Measurements from ENCODE around the gene KLF14. TPM values are rescaled to one million over a fixed set of nuclear protein-coding genes. Genes with fewer than 3 reads are reported as not detected.

The KLF14 gene
- total and polyA plus RNA-seq, 2 donors: 0.03 to 0.32 TPM

DNA sequence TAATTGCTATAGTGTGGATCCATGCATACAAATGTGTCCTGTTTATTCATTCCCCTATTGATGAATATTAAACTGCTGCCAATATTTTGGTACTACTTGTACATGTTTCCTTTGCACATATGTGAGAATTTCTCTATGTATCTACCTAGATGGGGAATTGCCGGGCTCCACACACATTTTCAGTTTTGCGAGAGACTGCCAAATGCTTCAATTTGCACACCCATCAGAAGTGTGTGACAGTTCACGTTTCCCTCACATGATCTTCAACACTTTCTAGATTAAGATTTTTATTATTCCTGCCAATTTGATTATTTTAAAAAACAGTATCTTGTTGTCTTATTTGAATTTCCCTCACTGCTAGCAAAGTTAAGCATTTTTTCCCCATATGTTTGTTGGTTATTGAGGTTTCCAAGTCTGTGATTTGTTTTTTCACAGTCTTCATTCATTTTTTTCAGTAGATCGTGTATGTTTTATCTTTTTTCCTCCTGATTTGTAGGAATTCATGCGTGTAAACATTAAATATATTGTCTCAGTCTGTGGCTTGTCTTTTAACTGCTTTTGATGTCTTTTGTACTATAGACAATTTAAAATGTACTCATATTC is 2.4 kb upstream of the KLF14 start:
- no peak overlapping the region for H3K27ac ChIP-seq (ENCODE audit: low read depth)
- DNase-seq (ENCODE audit: extremely low spot score): no peak
- no peaks in the 10 kb centered on the region for H3K36me3 ChIP-seq (ENCODE audit: insufficient read depth)
- H3K4me3 ChIP-seq (ENCODE audit: low read depth, low read length): no peak overlapping the region
- 56% methylated on average over 5 of the region's 5 CpGs for WGBS
- no peaks in the 10 kb centered on the region for H3K4me1 ChIP-seq (ENCODE audit: insufficient read depth)

DNA sequence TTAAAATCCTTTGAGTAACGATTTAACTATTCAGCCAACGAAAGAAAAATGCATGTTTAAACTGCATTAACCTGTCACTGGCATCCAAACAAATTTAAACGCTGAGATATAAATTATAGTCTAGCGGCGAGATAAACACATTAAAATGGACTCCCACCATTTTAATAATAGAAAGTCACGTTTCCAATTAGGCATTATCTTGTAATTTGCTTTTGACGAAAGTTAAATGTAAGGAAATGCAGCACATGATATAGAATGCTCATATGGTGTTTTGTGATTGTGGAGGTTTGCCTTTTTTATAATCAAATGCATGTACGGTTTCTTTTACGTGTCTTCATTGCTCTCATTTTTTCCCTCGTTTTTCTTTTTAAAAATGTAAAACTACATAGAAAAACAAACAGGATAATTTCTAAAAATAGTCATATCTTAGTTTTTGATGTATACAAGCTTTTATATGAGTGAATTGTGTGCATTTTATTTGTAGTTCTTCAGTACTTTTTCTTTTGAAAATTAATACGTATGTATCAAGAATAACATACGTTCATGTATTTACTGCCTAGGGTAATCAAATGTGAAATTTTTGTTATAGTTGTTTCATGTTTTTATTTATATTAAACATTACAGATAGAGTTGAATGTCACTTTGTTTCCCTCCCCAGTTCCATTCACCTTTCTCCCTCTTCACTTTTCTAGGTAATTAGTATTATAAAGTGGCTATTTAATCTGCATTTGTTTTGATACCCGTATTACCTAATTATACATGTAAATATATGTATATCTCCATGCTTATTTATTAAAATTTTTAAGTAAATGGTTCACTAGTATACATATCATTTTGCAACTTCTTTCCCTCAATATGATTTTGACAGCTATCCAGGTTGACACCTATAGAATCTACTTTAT is 1.1 kb upstream of the KLF14 start:
- no peak overlapping the region for H3K27ac ChIP-seq (ENCODE audit: low read depth)
- no peaks in the 10 kb centered on the region for H3K4me1 ChIP-seq (ENCODE audit: insufficient read depth)
- H3K36me3 ChIP-seq (ENCODE audit: insufficient read depth): no peaks in the 10 kb centered on the region
- WGBS: 18% methylated on average over 13 of the region's 13 CpGs
- no peak for DNase-seq (ENCODE audit: extremely low spot score)
- H3K4me3 ChIP-seq (ENCODE audit: low read depth, low read length): peak overlapping the region; percentile 51

DNA sequence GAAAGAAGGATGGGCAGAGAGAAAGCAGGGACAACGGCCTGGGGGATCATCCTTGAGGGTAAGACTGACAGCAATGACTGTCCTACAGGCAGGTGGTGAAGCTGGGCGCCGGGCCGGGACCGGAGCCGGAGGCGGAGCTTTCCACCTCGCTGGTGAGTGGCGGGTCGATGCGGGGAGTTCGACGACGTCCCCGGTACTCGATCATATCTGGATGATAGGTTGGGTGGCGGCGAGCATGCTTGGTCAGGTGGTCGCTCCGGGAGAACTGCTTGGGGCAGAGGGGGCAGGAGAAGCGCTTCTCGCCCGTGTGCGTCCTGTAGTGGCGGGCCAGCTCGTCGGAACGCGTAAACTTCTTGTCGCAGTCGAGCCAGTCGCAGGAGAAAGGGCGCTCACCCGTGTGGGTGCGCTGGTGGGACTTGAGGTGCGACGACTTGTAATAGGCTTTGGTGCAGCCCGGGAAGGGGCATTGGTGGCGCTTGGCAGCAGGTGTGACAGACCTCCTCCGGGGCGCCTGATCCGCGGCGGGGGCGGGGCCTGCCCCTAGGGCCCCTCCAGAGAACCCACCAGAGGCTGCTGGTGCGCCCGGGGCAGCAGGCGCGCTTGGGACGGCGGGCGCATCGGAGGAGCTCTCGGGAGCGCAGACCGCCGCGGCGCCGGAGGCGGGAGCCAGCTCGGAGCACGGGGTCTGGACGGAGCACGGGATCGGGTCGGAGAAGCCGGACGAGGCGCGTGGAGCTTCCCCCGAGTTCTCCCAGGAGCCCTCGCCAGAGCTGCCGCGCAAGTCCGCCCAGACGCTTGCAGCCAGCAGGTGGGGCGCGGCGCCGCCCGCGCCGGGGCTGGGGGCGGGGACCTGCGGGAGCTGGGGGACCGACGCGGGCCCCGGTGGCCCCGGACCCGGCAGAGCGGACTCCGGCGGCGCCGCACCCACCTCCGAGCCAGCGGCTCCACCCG is 752 bp downstream of the KLF14 start:
- 5% methylated on average over 100 of the region's 100 CpGs for WGBS
- no peak overlapping the region for H3K27ac ChIP-seq (ENCODE audit: low read depth)
- H3K36me3 ChIP-seq (ENCODE audit: insufficient read depth): no peaks in the 10 kb centered on the region
- H3K4me3 ChIP-seq (ENCODE audit: low read depth, low read length): peak overlapping the region; percentile 51
- H3K4me1 ChIP-seq (ENCODE audit: insufficient read depth): no peaks in the 10 kb centered on the region
- DNase-seq (ENCODE audit: extremely low spot score): no peak

DNA sequence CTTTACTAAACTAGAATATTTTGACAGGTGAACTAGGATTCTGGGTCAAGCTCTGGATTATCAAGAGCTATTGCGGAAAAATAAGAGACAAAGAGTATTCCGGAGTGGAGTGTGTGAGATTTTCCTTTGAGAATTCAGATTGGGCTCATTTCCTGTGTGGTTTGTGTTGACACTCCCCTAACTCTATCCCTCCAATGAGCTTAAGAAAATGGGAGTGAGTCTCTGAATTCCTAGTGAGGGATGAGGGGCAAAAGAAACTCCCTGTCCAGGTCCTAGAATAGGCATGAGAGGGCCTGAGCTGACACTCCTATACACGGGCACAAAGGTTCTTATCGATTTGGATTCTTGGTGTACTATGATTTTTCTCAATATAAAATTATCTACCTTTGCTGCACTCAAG is 10.2 kb downstream of the KLF14 start:
- Histone ChIP-seq H3K27ac (ENCODE audit: low read depth) (no peak overlapping the region), H3K4me1 (ENCODE audit: insufficient read depth) (no peaks in the 10 kb centered on the region), H3K36me3 (ENCODE audit: insufficient read depth) (no peaks in the 10 kb centered on the region), H3K4me3 (ENCODE audit: low read depth, low read length) (no peak overlapping the region)
- no peak for DNase-seq (ENCODE audit: extremely low spot score)
- 68% methylated on average over 4 of the region's 4 CpGs for WGBS

DNA sequence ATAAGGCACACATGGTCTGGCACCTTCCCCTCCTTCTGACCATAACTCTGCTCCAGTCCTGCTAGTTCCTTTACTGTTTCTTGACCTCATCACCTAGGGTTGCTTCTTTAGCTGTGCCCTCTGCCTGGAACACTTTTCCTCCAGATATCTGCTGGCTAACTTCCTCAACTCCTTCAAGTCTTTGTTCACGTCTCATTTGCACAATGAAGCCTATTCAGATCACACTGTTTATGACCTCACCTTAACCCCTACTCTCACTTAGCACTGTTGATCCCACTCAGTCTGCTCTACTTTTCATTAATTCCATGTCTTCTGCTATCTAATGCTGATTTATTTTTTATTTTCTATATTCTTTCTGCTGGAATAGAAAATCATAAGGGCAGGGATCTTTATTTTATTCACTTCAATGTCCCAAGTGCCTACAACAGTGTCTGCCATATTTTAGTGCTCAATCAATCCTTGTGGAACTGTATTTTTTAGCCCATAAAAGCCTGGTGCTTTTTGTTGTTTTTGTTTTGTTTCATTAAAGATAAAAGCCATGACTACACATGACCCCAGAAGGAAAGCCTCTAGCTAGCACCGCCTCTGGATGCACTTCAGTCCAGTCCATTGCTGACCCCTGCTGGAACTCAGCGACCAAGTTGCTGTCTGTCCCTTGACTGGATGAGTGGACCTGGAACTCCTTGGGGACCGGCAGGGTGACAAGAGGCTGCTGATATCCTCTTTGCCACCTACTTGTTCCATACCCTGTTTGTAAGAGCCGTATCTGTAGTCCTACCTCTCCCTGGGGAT is 12.3 kb downstream of the KLF14 start:
- peak; percentile 51 for DNase-seq (ENCODE audit: extremely low spot score)
- Histone ChIP-seq H3K4me3 (ENCODE audit: low read depth, low read length) (no peak overlapping the region), H3K36me3 (ENCODE audit: insufficient read depth) (no peaks in the 10 kb centered on the region), H3K4me1 (ENCODE audit: insufficient read depth) (no peaks in the 10 kb centered on the region), H3K27ac (ENCODE audit: low read depth) (no peak overlapping the region)
- WGBS: 21% methylated on average over 5 of the region's 5 CpGs

DNA sequence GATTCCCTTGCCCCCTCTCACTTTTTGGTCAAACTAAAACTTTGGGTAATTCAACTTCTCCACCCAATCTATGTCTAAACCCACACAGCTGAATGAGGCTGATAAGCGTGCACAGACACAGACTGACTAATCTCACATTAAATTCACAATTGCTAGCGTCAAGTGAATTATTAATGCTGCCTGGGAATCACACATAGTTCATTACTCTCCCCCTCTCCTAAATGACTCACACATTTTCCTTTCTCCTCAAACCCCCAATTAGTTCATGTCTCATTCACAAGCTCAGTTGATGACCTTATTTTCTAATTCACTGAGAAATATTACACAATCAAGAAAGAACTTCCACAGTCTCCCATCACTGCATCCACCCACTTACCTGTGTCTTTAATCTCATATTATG is 14.5 kb downstream of the KLF14 start:
- Histone ChIP-seq H3K36me3 (ENCODE audit: insufficient read depth) (no peaks in the 10 kb centered on the region), H3K27ac (ENCODE audit: low read depth) (no peak overlapping the region), H3K4me3 (ENCODE audit: low read depth, low read length) (no peak overlapping the region), H3K4me1 (ENCODE audit: insufficient read depth) (no peaks in the 10 kb centered on the region)
- WGBS: 77% methylated on average over 2 of the region's 2 CpGs
- DNase-seq (ENCODE audit: extremely low spot score): no peak

DNA sequence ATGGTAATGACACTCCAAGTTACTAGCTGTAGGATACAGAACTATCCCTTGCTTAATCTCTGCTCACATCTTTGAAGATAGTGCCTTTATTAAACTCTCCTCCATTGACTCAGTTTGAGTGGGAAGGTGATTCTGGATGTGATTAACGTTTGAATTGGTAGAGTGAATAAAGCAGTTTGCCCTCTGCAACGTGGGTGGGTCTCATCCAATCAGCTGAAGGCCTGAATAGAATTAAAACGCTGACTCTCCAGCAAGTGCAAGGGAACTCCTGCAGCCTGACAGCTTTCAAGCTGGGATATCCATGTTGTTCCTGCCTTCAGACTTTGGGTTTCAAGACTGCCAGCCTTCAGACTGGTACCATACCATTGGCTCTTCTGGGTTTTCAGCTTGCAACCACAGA is 21.6 kb downstream of the KLF14 start:
- Histone ChIP-seq H3K36me3 (ENCODE audit: insufficient read depth) (no peaks in the 10 kb centered on the region), H3K27ac (ENCODE audit: low read depth) (no peak overlapping the region), H3K4me1 (ENCODE audit: insufficient read depth) (no peaks in the 10 kb centered on the region), H3K4me3 (ENCODE audit: low read depth, low read length) (no peak overlapping the region)
- DNase-seq (ENCODE audit: extremely low spot score): no peak
- whole genome bisulfite sequencing: 42% methylated on average over 3 of the region's 3 CpGs

DNA sequence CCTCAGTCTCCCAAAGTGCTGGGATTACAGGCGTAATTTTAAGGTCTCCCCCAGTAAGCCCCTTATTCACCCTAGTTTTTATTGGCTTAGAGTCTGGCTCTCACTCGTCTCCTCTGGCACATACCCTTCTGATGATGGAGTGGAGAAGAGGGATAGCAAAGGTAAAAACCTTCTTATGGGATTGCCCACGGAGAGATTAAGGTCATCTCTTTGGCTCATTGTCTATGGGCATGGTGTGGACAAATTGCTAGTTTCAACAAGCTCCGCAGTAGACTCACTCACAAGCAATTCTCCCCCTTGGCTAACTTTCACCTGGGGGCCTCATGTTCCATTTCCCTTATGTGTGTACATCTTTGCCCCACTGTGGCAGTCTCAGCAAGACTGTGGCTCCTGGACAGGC is 25.2 kb downstream of the KLF14 start:
- Histone ChIP-seq H3K27ac (ENCODE audit: low read depth) (no peak overlapping the region), H3K4me3 (ENCODE audit: low read depth, low read length) (no peak overlapping the region), H3K36me3 (ENCODE audit: insufficient read depth) (no peaks in the 10 kb centered on the region), H3K4me1 (ENCODE audit: insufficient read depth) (no peaks in the 10 kb centered on the region)
- WGBS: 87% methylated on average over 4 of the region's 4 CpGs
- no peak for DNase-seq (ENCODE audit: extremely low spot score)

DNA sequence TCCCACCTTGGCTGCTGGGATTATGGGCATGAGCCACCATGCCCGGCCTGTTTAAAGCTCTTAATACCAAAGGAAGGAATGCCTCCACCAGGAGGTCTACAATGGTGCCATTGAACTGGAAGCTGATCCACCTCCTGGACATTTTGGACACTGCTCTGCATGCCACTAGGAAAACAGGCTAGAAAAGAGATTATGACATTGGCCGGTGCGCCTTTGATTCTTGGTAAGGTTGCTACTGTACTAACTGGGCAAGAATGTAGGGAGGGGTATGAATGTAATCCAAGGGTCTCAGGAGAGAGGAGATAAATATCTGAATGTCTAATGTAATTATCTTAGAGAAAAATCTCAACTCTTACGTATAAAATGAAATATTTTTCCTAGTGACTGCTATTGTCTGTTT is 26.0 kb downstream of the KLF14 start:
- 90% methylated on average over 4 of the region's 4 CpGs for WGBS
- Histone ChIP-seq H3K4me1 (ENCODE audit: insufficient read depth) (no peaks in the 10 kb centered on the region), H3K4me3 (ENCODE audit: low read depth, low read length) (no peak overlapping the region), H3K36me3 (ENCODE audit: insufficient read depth) (no peaks in the 10 kb centered on the region), H3K27ac (ENCODE audit: low read depth) (no peak overlapping the region)
- no peak for DNase-seq (ENCODE audit: extremely low spot score)

DNA sequence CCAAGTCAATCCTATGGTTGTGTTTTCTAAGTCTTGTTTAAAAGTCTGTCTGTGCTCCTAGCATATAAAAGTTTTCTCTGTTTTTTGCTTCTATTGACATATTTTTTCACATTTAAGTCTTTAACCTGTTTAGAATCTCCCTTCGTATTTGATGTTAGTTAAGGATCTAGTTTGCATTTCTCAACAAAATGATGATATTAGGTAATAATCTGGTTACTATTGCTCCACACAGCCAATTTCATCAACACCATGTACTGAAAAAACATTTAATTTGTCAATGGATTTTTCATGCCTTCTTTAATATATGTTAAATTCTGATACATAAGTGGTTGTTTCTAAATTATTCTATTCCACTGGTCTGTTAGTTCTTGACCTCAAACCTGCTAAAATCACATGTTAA is 30.2 kb downstream of the KLF14 start:
- Histone ChIP-seq H3K27ac (ENCODE audit: low read depth) (no peak overlapping the region), H3K36me3 (ENCODE audit: insufficient read depth) (no peaks in the 10 kb centered on the region), H3K4me3 (ENCODE audit: low read depth, low read length) (no peak overlapping the region), H3K4me1 (ENCODE audit: insufficient read depth) (no peaks in the 10 kb centered on the region)
- WGBS: 91% methylated on average over 1 of the region's 1 CpG
- no peak for DNase-seq (ENCODE audit: extremely low spot score)

DNA sequence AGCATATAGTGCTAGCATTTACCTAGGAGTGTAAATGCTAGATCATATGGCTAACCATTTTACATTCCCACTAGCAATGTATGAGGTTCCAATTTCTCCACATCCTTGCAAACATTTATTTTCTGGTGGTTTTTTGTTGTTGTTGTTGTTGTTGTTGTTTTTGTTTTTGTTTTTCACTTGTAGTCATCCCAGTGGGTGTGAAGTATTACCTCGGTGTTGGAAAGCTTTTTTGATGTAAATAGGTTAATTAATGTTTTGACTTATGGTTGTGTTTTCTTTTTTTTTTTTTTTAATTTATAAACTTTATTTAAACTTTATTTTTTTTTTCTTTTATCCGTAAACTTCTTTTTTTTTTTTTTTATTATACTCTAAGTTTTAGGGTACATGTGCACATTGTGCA is 32.4 kb downstream of the KLF14 start:
- H3K4me1 ChIP-seq (ENCODE audit: insufficient read depth): no peaks in the 10 kb centered on the region
- no peak overlapping the region for H3K27ac ChIP-seq (ENCODE audit: low read depth)
- no peaks in the 10 kb centered on the region for H3K36me3 ChIP-seq (ENCODE audit: insufficient read depth)
- no peak for DNase-seq (ENCODE audit: extremely low spot score)
- WGBS: 89% methylated on average over 2 of the region's 2 CpGs
- H3K4me3 ChIP-seq (ENCODE audit: low read depth, low read length): no peak overlapping the region

DNA sequence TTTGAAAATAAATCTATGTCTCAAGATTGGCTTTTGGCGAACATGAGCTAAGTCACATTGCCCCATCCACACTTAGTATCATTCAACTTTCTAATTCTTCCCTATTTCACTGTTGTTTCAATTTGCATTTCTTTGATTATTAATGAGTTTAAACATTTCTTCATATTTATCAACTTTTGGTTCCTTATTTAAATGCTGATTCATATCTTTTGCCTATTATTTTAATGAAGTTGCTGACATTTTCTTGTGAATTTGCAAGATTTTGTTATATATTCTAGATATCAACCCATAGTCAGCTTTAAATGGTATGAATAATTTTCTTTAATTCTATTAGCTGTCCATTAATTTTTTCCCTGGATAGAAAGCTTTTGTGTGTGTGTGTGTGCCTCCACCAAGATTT is 33.2 kb downstream of the KLF14 start:
- no peak for DNase-seq (ENCODE audit: extremely low spot score)
- no peak overlapping the region for H3K4me3 ChIP-seq (ENCODE audit: low read depth, low read length)
- WGBS: 90% methylated on average over 1 of the region's 1 CpG
- no peaks in the 10 kb centered on the region for H3K36me3 ChIP-seq (ENCODE audit: insufficient read depth)
- no peak overlapping the region for H3K27ac ChIP-seq (ENCODE audit: low read depth)
- H3K4me1 ChIP-seq (ENCODE audit: insufficient read depth): no peaks in the 10 kb centered on the region

DNA sequence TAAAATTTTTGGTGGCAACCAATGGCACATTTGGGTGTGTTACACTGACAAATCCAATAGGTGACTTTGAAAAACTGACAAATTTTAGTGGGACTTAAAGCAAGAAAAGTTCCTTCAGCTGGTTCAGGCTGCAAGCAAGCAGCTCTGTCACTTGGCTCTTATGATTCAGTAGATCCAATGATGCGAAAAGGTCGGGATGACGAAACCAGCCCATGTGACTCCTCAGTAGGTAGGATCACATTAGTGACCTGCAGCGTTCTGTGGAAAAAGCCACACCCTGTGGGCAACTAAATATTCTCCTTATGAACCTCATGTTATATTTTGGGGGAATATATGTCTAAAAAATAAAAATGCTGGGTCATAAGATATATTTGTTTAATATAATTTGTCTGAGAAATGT is 34.3 kb downstream of the KLF14 start:
- Histone ChIP-seq H3K4me1 (ENCODE audit: insufficient read depth) (no peaks in the 10 kb centered on the region), H3K4me3 (ENCODE audit: low read depth, low read length) (no peak overlapping the region), H3K36me3 (ENCODE audit: insufficient read depth) (no peaks in the 10 kb centered on the region), H3K27ac (ENCODE audit: low read depth) (no peak overlapping the region)
- 65% methylated on average over 4 of the region's 4 CpGs for WGBS
- no peak for DNase-seq (ENCODE audit: extremely low spot score)

All from urinary bladder (tissue), 4 donors.